Activated effector memory CD4-positive, alpha-beta T cell treated with Interleukin-2 at 50 U/mL for 16 hours (primary cell): ENCODE results near the gene NPAS3.

Experiments
- DNase-seq: peaks from one replicate; pipeline ENCODE4 v3.0.0-alpha.2; 2020

NPAS3 gene

DNA sequence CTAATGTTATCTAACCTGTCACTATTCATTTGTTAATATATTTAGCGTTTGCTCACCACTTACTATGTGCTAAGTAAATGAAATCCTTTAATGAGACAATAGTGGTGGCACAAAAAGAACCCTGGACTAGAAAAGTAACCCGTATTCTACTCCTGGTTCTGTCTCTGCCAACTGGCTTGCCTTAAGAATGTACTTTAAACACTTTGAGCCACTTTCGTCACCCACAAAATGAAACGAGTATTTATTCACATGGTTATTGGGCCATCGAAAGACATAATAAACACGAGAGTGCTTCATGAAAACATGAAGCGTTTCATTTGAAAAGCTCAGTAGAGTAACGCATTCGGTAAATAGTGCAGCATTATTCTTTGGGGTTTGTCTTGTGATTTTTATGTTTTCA is 757.5 kb downstream of the NPAS3 start:
- no peak for DNase-seq

- no peak for DNase-seq
These were observed 760.8 kb downstream of the NPAS3 start for GRCh38 chr14:33699300-33699983.

- no peak for DNase-seq
These were observed 761.4 kb downstream of the NPAS3 start for GRCh38 chr14:33700052-33700451.

DNA sequence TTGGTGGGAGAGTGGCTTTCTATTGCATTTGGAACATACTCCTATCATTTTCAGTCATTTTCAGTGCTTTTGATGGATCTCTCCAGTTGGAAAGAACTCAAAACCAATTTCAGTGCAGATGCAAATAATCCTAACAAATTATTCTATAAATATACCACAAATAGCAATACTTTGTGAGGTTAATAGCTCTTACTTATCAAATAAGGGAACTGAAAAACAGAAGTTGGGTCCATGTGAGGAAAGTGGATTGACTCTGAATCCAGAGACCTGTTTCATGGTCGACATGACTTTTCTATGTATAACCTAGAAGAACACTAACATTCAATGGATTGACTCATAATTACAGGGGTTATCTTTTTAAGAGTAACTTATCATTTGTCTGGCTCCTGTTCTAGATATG is 763.6 kb downstream of the NPAS3 start:
- DNase-seq: no peak

DNA sequence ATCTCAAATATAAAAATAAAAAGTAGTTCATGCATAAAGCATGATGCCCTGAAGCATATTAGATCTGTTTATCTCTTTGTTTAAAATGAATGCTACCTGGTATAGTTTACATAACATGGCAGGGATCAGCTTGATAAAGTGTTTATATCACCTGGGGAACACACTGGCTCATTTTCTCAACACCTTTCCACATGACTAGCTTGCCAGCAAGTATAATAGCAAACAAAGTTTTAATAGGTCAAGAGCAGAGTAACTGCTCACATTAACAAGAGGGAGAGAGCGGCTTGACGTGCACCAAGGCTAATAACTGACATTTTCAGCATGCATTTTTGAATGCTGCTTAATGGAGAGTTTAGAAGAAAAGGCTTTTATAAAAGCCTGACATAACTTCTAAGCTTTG is 765.8 kb downstream of the NPAS3 start:
- DNase-seq: no peak

GRCh38 chr14:33705490-33705889 is 766.8 kb downstream of the NPAS3 start:
- DNase-seq: no peak

GRCh38 chr14:33707716-33708115 is 769.0 kb downstream of the NPAS3 start:
- DNase-seq: no peak

- DNase-seq: no peak
These were observed 770.6 kb downstream of the NPAS3 start for GRCh38 chr14:33709283-33709682.

- DNase-seq: no peak
These were observed 771.0 kb downstream of the NPAS3 start for GRCh38 chr14:33709711-33710110.

DNA sequence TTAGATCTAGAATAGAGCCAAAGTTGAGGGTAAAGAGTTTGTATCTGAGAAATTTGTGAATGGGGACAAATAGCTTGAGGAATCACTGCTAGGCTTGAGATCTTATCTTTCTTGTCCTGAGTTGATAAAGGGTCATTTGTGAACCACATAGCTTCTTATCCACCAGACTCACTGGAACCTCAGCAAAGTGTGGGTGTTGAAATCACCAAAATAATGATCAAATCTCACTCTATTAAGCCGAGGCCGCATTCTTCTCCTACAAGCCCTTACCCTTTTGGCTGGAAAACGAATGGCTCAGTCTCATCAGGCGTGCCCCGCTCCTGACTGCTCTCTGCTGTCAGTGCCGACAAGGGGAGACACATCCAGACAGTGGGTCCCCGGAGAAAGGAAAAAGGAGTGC is 771.6 kb downstream of the NPAS3 start:
- DNase-seq: no peak

DNA sequence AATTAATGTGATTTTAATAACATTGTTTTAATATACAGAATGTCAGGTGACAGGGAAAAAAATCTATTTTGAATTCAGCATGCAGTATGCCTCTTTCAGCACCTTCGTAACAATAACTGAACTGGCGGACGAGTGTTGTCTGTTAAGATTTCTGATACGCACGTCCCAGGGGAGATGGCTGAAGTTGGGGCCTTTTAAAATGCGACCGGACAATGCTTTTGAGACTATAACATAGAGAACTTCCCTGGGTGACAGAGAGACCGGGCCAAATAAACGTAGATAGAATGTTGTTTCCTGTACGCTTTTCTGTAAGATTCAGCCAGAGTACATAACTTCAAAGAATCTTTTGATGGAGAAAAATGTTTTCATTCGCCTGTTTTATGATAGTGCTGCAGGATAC is 772.5 kb downstream of the NPAS3 start:
- DNase-seq: no peak

DNA sequence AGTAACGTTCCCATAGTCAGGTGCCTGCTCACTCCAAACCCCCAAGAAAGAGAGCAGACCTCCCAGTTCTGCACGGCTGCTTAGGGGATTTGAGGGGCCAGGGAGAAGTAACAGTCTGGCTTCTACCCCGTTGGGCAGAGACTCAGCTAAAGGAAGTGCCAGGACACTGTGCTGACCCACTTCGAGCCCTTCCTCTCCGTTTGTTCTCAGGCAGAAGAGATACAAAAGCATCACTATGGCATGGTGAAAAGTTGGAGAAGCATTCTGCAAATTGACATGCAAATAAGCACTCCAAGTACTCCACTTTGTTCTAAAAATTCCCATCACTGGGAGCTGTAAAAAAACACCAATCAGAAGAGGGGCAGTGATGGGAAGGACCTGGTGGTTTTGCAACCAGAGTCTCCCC is 773.1 kb downstream of the NPAS3 start:
- DNase-seq: no peak

GRCh38 chr14:33714527-33715226 is 776.0 kb downstream of the NPAS3 start:
- no peak for DNase-seq

GRCh38 chr14:33715227-33715528 is 776.5 kb downstream of the NPAS3 start:
- DNase-seq: no peak

DNA sequence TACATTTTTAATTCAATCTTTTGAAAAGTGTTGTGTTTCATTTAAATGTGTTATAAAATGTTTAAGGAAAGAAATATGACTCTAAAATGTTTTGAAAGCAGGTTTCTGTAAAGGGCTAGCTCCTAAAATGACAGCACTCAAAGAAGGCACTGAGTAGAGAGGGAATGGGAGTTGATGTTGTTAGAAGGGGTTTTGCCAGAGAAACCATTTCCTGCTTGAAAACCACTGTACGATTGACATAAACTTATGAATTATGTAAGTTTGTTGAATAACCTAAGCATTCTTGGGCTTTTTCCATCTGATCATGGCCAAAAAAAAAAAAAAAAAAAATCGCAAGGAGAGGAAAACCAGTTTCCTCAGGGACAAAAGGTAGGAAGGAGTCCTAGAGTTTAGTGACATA is 778.2 kb downstream of the NPAS3 start:
- DNase-seq: no peak

DNA sequence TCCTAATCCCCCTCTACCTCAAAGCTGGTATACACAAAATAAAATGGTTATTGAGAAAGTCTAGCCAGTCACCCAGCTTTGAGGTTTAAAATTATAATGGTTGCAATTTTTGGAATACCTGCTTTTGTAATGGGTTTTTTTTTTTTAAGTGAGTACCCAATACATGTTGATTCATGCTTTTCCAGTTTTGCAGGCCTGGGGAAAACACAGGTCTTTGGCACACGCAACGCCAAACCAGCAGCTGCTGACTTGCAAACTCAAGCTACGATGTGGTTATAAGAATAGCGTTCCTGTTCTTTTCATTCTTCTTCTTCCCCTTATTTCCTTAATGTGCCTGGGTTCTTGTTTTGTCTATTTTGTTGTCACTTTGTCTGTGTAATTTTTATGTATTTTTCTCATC is 779.2 kb downstream of the NPAS3 start:
- no peak for DNase-seq

GRCh38 chr14:33720284-33720787 is 781.7 kb downstream of the NPAS3 start:
- DNase-seq: no peak

- DNase-seq: no peak
These were observed 788.0 kb downstream of the NPAS3 start for GRCh38 chr14:33726685-33727084.

GRCh38 chr14:33727606-33728005 is 788.9 kb downstream of the NPAS3 start:
- DNase-seq: no peak

DNA sequence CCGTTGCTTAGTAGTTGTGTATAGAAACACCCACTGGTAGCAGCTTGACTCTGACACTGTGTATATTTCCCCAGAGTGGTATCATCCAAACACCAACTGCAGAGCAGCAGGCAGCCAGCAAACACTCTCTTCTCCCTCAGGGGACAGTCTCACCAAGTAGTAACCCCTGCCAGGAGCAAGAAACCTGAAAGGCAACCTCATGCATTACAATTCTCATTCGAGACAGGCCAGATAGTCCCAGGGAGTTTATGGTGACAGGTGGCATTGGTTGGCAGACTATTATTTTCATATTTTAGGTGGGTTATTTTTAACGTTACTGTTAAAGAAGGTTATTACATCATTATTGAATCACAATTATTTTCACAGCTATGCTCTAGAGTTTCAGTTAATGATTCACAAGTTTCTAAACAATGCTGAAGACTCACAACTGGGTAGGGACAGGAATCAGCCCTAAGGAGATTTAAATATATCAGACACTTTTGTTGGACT is 789.4 kb downstream of the NPAS3 start:
- no peak for DNase-seq

DNA sequence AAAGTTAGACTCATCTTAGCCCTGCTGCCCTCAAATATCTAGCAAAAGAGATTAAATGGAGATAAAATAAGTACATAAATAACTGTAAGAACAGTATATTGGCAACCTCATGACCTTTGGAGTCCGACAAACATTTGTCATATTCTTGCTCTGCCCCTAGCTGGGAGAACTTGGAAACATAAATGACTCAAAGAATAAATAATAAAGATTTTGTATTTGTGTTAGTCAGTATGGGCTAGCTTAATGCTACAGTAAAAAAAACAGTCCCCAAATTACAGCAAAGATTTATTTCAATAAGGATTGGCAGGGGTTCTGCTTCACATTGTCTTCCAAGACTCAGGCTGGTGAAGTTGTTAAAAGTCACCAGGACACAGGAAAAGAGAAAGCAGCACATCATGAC is 791.5 kb downstream of the NPAS3 start:
- no peak for DNase-seq

GRCh38 chr14:33732175-33732574 is 793.5 kb downstream of the NPAS3 start:
- no peak for DNase-seq

DNA sequence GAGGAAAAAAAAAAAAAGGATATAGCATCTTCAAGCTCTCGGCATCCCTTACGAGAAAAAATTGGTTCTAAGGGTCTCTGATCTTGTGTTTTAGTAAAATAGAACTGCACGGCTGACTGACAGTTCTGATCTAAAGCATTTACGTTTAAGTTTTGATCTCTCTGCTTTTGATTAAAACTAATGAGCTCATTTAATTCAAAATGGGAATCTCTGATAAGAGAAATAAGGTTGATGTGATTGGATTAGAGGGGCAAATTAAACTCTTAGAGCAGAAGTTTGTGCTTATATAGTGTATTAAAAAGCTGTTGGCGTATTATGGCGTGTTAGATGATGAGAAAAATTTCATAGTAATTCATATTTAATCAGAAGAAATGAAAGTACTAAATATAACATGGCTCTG is 794.6 kb downstream of the NPAS3 start:
- no peak for DNase-seq

DNA sequence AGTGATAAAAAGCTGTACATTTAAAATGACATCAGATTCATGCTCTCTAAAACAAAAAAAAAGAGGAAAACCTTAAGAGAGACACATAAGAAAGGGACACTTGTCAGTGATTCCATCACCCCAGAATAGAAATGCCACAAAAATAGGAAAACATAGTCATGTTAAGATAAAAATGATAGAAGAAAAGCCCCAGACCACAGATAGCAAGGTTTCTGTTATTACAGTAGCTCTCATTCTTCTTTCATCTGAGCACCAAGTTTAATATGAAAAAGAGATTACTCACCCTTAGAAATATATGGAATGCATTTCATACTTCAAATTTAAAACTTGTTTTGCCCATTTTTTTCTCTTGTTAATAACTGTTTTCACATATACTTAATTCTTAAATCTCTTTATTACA is 795.0 kb downstream of the NPAS3 start:
- no peak for DNase-seq

GRCh38 chr14:33734387-33734786 is 795.7 kb downstream of the NPAS3 start:
- DNase-seq: no peak
